HepG2 (cell line): ENCODE data around the gene IDUA. TPM values are rescaled to one million over a fixed set of nuclear protein-coding genes. Genes with fewer than 3 reads are reported as not detected.

Experiments used
- ARID2 ChIP-seq: sonication (generic); formaldehyde crosslinking; IDR thresholded peaks from 2 replicates; pipeline ENCODE4 v1.8.1; 2022; ENCODE audit warnings: mild to moderate bottlenecking, missing genetic modification reagents, borderline replicate concordance
- ATF5 ChIP-seq: sonication (generic); formaldehyde crosslinking; IDR thresholded peaks from 2 replicates; pipeline ENCODE4 v1.4.0; 2020; ENCODE audit warnings: mild to moderate bottlenecking, low read depth, missing genetic modification reagents
- ATF7 ChIP-seq, 2 experiments: fragments of 450-650 bp in 1 of 2; sonication (generic) in 1 of 2; formaldehyde crosslinking in 1 of 2; IDR thresholded peaks; 2 replicates each; pipeline versions ENCODE4 v1.4.0 to v1.6.1; 2016 to 2020; ENCODE audit warnings: antibody characterized with exemption in 1 of 2, mild to moderate bottlenecking in 1 of 2, missing genetic modification reagents in 1 of 2
- FOSL1 ChIP-seq: sonication (generic); formaldehyde crosslinking; IDR thresholded peaks from 2 replicates; pipeline ENCODE4 v1.9.0; 2021; ENCODE audit warnings: missing genetic modification reagents, borderline replicate concordance
- HNRNPH1 ChIP-seq: fragments of 200-400 bp; formaldehyde crosslinking; optimal IDR thresholded peaks from 2 replicates; pipeline ENCODE3; 2017; ENCODE audit warnings: mild to moderate bottlenecking, low read depth, low read length
- PRMT3 ChIP-seq: sonication (generic); formaldehyde crosslinking; IDR thresholded peaks from 2 replicates; pipeline ENCODE4 v1.8.1; 2022; ENCODE audit warnings: low read depth, mild to moderate bottlenecking, moderate library complexity, missing genetic modification reagents, borderline replicate concordance
- REPIN1 ChIP-seq: sonication (generic); formaldehyde crosslinking; IDR thresholded peaks from 2 replicates; pipeline ENCODE4 v1.8.0; 2022; ENCODE audit warnings: missing genetic modification reagents, low read depth, mild to moderate bottlenecking, borderline replicate concordance
- RNF2 ChIP-seq: fragments of 450-650 bp; conservative IDR thresholded peaks from 2 replicates; pipeline ENCODE4 v1.6.1; 2016; ENCODE audit warnings: low read depth
- SRSF1 ChIP-seq: fragments of 200-400 bp; formaldehyde crosslinking; optimal IDR thresholded peaks from 2 replicates; pipeline ENCODE3; 2017; ENCODE audit warnings: mild to moderate bottlenecking, low read depth, low read length, moderate library complexity
- ZFP91 ChIP-seq: sonication (generic); formaldehyde crosslinking; IDR thresholded peaks from 2 replicates; pipeline ENCODE4 v1.9.0; 2022; ENCODE audit warnings: missing genetic modification reagents, mild to moderate bottlenecking, borderline replicate concordance
- ZFYVE20 ChIP-seq: sonication (generic); formaldehyde crosslinking; IDR thresholded peaks from 2 replicates; pipeline ENCODE4 v1.8.0; 2023; ENCODE audit warnings: low read depth, mild to moderate bottlenecking, moderate library complexity, missing genetic modification reagents, borderline replicate concordance
- ZKSCAN1 ChIP-seq: fragments of 150-350 bp; IDR thresholded peaks from 2 replicates; pipeline ENCODE4 v1.6.1; 2014; ENCODE audit warnings: low read length
- ZNF230 ChIP-seq: sonication (generic); formaldehyde crosslinking; IDR thresholded peaks from 2 replicates; pipeline ENCODE4 v1.4.0; 2020; ENCODE audit warnings: mild to moderate bottlenecking, missing genetic modification reagents
- ZNF703 ChIP-seq: sonication (generic); formaldehyde crosslinking; IDR thresholded peaks from 2 replicates; pipeline ENCODE4 v1.5.1; 2020; ENCODE audit warnings: missing genetic modification reagents, mild to moderate bottlenecking, moderate library complexity, borderline replicate concordance
- ZNF746 ChIP-seq: sonication (generic); formaldehyde crosslinking; IDR thresholded peaks from 2 replicates; pipeline ENCODE4 v1.8.0; 2022; ENCODE audit warnings: mild to moderate bottlenecking, missing genetic modification reagents
- ZNF790 ChIP-seq: sonication (generic); formaldehyde crosslinking; IDR thresholded peaks from 2 replicates; pipeline ENCODE4 v1.8.0; 2022; ENCODE audit warnings: missing genetic modification reagents, mild to moderate bottlenecking, borderline replicate concordance
- polyA plus RNA-seq, 8 experiments: library from polyadenylated mRNA; depleted of rRNA in 3 of 8; stranded (reverse) in 7 of 8; unstranded in 1 of 8; fragments of >200 nt; fragmentation: Illumina TruSeq in 4 of 8; extraction: Trizol in 4 of 8; gene quantifications; 2 replicates each; pipeline versions ENCODE4 v1.2.1 to v1.2.3, GENCODE V29; 2011 to 2016; ENCODE audit warnings: low read depth in 4 of 8, missing spikeins in 1 of 8, mixed read lengths in 1 of 8; ENCODE audit not compliant: insufficient read depth in 1 of 8
- total RNA-seq, 5 experiments: library from RNA; depleted of rRNA; stranded (reverse); fragments of >200 nt; fragmentation: Illumina TruSeq; extraction: Trizol; gene quantifications; 2 replicates each; pipeline ENCODE4 v1.2.3, GENCODE V29; 2016; ENCODE audit warnings: low read depth in 1 of 5
- TF ChIP-seq, protein P1 (sequence below): sonication (generic); formaldehyde crosslinking; IDR thresholded peaks from 2 replicates; pipeline ENCODE4 v1.4.0; 2020; ENCODE audit warnings: missing genetic modification reagents

The IDUA gene
- total and polyA plus RNA-seq, 2 of the 13 experiments (the other 11 are each of a cell fraction or from before 2014, with no cell fraction given) = 0.77 to 1.0 TPM

DNA sequence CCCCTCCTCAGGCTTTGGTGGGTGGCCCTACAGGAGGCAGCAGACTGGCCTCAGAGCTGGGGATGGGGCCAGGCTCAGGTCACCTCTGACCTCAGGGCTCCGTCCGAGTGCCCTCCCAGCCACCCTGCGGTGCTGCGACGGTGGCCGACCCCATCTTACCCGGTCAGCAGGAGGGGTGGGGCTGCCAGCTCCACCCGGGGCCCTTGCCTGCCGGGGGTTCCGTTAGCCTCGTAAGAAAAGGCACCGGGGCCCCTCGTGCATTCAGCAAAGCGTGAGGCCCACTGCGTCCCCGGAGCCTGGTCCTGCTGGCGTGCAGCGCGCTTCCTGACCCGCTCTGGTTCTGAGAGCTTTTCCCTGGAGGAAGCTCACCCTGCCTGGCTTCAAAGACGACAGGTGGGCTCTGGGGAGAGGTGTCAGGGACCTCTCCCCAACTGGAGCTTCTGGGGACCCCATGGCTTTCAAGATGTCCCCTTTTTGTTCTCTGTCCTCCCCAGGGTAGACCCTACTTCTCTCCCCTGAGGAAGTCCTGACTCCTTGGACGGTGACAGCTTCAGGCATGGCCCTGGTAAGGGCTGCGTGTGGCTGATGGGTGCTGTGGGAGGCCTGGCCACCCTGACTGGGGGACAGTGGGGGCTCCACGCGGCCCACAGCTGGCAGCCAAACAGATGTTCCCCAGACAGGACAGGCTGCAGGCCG, 40.5 kb downstream of the IDUA start (continued):
- no peak for TF ChIP-seq PRMT3 (CRISPR knock-in tag)
- TF ChIP-seq ZNF746 = no peak
- no peak for TF ChIP-seq FOSL1
- no peak for TF ChIP-seq ZNF790 (CRISPR knock-in tag)
- TF ChIP-seq ATF5 (CRISPR knock-in tag) = no peak
- TF ChIP-seq, protein P1, sequence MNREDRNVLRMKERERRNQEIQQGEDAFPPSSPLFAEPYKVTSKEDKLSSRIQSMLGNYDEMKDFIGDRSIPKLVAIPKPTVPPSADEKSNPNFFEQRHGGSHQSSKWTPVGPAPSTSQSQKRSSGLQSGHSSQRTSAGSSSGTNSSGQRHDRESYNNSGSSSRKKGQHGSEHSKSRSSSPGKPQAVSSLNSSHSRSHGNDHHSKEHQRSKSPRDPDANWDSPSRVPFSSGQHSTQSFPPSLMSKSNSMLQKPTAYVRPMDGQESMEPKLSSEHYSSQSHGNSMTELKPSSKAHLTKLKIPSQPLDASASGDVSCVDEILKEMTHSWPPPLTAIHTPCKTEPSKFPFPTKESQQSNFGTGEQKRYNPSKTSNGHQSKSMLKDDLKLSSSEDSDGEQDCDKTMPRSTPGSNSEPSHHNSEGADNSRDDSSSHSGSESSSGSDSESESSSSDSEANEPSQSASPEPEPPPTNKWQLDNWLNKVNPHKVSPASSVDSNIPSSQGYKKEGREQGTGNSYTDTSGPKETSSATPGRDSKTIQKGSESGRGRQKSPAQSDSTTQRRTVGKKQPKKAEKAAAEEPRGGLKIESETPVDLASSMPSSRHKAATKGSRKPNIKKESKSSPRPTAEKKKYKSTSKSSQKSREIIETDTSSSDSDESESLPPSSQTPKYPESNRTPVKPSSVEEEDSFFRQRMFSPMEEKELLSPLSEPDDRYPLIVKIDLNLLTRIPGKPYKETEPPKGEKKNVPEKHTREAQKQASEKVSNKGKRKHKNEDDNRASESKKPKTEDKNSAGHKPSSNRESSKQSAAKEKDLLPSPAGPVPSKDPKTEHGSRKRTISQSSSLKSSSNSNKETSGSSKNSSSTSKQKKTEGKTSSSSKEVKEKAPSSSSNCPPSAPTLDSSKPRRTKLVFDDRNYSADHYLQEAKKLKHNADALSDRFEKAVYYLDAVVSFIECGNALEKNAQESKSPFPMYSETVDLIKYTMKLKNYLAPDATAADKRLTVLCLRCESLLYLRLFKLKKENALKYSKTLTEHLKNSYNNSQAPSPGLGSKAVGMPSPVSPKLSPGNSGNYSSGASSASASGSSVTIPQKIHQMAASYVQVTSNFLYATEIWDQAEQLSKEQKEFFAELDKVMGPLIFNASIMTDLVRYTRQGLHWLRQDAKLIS (CRISPR knock-in tag) = no peak
- TF ChIP-seq ZFP91 (CRISPR knock-in tag) = peak; percentile 46; the same call in 1 of the 2 replicates
- TF ChIP-seq ZFYVE20 (CRISPR knock-in tag) = no peak
- peak; percentile 3 for TF ChIP-seq SRSF1
- TF ChIP-seq ZNF703 = no peak
- no peak for TF ChIP-seq HNRNPH1
- TF ChIP-seq ARID2 (CRISPR knock-in tag) = no peak
- TF ChIP-seq ATF7 (IDR thresholded peaks at IDR 0.05) = no peak
- TF ChIP-seq ATF7 (CRISPR knock-in tag; IDR thresholded peaks at IDR 0.05) = no peak
- TF ChIP-seq RNF2 = no peak
- TF ChIP-seq REPIN1 (CRISPR knock-in tag) = 0 out of 2 replicates have a peak, but pooled peaks have one; percentile 19
- 0 out of 2 replicates have a peak, but pooled peaks have one; percentile 11 for TF ChIP-seq ZNF230 (CRISPR knock-in tag)
- no peak for TF ChIP-seq ZKSCAN1
